ENCODE data around the gene KIF7.

The KIF7 gene

DNA sequence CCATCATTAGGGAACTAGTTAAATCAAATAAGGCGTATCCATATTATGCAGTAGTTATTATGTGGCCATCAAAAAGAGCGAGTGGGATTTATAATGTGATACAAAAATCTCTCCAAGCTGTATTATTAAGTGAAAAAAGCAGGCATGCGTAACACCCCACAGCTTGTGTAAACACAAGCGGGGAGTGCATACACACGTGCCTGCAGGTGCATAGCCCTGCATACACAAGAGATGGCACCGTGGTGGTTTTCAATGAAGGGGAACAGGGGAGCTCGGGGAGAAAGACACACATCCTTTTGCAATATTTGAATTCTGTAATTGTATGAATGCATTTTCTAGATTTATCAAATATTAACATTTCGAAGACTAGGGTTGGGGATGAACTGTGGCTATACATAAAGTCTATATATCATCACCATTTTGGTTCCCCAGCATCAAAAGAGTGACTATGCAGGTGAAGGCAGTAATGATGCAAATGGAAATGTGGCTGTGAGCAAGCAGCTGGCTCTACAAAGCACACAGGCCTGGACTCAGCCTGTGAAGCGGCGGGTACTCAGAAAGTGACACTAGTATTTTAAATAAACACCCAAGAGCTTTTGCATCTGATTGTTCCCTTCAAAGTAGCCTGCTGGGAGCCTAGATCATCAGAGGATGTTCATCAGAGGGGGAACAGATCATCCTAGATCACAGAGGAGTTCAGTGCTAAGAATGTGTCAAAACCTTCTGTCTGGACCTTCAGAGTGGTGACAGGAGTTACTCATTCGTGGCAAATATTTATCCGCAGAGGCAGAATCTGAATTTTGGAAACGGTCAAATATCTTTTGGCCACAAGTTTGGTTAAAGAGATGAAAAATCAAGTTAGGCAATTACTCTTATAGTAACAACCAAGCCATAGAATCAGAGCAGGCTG, 9.4 kb upstream of the KIF7 start:
- no peak for TF ChIP-seq CTCF (IDR thresholded peaks at IDR 0.05; ENCODE audit: low read depth, low read length)
- H3K4me3 ChIP-seq (replicated peaks in 1 of 2; ENCODE audit: low read depth in 2 of 2, low read length in 2 of 2), result no peak overlapping the region
- peak in 1 of 2 donors; percentile 18 for DNase-seq (ENCODE audit: low read depth in 2 of 2)

DNA sequence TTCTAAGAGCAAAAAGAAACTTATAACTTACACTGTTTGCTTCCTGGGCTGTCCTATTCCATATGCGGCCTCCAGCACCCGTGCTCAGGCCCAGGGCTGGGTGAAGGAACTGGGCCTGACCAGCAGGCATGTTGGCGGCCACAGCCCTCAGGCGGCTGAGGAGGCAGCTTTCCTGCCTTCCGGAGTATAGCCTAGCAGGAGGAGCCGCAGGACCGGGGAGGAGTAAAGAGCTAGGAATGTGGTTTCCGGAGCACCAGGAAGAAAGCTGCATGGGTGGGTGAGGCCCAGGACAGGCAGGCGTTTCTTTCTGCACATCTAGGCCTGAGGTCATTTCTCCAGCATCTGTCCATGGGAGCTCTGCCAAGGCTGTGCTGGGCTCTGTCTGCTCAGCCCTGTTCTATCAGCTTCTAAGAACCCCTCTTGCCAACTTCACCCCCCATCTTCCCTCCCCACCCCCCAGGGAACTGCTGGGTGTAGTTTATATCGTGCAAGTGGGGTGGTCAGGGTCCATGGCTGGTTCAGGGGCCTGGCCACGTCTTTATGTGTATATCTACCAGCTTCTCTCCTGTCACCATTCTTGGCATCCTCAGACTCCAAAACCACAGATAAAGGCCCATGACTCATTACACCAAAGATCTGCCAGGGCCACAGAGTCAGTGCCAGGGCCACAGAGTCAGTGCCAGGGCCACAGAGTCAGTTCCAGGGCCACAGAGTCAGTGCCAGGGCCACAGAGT, 7.8 kb upstream of the KIF7 start:
- peak; percentile 94 to 98 for DNase-seq (ENCODE audit: low read depth in 2 of 2)
- H3K4me3 ChIP-seq (replicated peaks in 1 of 2; ENCODE audit: low read depth in 2 of 2, low read length in 2 of 2), result peak overlapping the region in 1 of 2 donors; percentile 47
- TF ChIP-seq CTCF (IDR thresholded peaks at IDR 0.05; ENCODE audit: low read depth, low read length), result peak; percentile 10

GRCh38 chr15:89660556-89660955, 5.3 kb upstream of the KIF7 start:
- no peak for TF ChIP-seq CTCF (IDR thresholded peaks at IDR 0.05; ENCODE audit: low read depth, low read length)
- no peak overlapping the region for H3K4me3 ChIP-seq (replicated peaks in 1 of 2; ENCODE audit: low read depth in 2 of 2, low read length in 2 of 2)
- DNase-seq (ENCODE audit: low read depth in 2 of 2), result no peak

DNA sequence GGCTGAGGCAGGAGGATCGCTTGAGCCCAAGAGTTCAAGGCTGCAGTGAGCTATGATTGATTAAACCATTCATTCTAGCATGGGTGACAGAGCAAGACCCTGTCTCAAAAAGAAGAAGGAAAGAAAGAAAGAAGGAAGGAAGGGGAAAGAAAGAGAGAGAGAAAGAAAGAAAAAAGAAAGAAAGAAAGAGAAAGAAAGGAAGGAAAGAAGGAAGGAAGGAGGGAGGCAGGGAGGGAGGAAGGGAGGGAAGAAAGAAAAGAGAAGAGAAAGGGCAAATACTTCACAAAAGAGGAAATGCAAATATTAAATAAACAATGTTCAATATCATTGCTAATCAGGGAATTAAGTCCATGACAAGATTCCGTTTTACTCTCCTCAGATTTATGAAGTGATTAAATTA, 4.0 kb upstream of the KIF7 start:
- TF ChIP-seq CTCF (IDR thresholded peaks at IDR 0.05; ENCODE audit: low read depth, low read length), result no peak
- H3K4me3 ChIP-seq (replicated peaks in 1 of 2; ENCODE audit: low read depth in 2 of 2, low read length in 2 of 2), result no peak overlapping the region
- no peak for DNase-seq (ENCODE audit: low read depth in 2 of 2)

DNA sequence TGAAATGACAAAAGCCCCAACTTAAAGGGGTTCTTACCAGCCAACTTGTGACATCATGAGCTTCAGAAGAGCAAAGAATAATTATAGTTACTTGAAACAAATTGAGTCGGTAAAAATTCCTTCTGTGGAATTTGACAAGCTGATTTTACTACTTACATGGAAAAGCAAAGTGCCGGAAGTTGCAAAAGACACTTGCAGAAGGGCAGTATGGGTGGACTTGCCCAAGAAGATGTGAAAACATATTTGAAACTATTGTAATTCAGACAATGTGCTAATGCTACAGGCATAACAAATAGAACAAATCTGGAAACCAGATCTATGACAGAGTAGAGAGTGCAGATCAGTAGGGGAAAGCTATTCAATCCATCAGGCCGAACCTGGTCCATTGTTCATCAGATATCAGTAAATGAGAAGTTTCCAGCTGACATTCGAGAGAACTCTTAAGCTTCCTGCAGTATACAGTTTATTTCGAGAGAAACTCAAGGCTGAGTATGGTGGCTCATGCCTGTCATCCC, 2.5 kb upstream of the KIF7 start:
- no peak for DNase-seq (ENCODE audit: low read depth in 2 of 2)
- no peak overlapping the region for H3K4me3 ChIP-seq (replicated peaks in 1 of 2; ENCODE audit: low read depth in 2 of 2, low read length in 2 of 2)
- TF ChIP-seq CTCF (IDR thresholded peaks at IDR 0.05; ENCODE audit: low read depth, low read length), result no peak

DNA sequence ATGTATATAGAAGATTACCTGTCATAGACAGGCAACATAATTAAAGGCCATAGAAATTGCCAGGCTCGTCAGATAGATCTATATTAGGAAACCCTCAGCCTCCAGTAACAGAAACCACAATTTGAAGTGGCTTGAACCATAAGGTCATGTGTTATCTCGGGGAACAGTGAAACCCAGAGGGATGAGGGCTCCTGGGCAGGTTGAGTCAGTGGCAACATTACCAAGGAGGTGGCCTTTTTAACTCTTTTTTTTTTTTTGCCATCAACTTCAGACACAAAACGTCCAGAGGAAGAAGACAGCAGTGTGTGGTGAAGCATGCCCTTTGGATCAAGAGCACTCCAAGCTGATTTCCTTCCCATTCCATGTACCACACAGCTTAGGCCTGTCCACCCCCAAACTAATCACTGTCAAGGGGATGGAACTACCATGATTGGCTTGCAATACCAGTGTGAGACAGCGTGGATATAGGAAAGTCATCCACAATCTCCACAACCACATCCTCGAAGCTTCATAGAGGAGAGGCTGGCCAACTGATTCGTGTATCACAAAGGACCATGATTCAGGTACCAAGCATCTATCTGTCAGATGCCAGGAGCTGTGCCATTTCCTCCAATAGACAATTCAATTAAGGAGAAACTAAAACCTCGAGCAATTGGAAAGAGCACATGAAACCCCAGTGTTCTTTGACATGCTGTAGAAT, 999 bp upstream of the KIF7 start:
- DNase-seq (ENCODE audit: low read depth in 2 of 2), result no peak
- TF ChIP-seq CTCF (IDR thresholded peaks at IDR 0.05; ENCODE audit: low read depth, low read length), result no peak

More for the DNA sequence above, 999 bp upstream of the KIF7 start:
- H3K4me3 ChIP-seq (replicated peaks in 1 of 2; ENCODE audit: low read depth in 2 of 2, low read length in 2 of 2), result no peak overlapping the region

Measured in cardiac fibroblast (primary cell).